HepG2 (cell line): ENCODE measurements around the gene SEMA6B. TPM values are rescaled to one million over a fixed set of nuclear protein-coding genes. Genes with fewer than 3 reads are reported as not detected.

Experiments
- HOXA3 ChIP-seq: sonication (generic); formaldehyde crosslinking; IDR thresholded peaks from 2 replicates; pipeline ENCODE4 v1.5.0; 2020; ENCODE audit warnings: missing genetic modification reagents
- IKZF4 ChIP-seq: sonication (generic); formaldehyde crosslinking; IDR thresholded peaks from 2 replicates; pipeline ENCODE4 v1.5.1; 2020; ENCODE audit warnings: borderline replicate concordance, mild to moderate bottlenecking, low read depth, missing genetic modification reagents; ENCODE audit errors: not compliant biosample characterization
- ISX ChIP-seq: sonication (generic); formaldehyde crosslinking; conservative IDR thresholded peaks from 2 replicates; pipeline ENCODE4 v1.5.0; 2020; ENCODE audit warnings: missing genetic modification reagents
- KDM4B ChIP-seq: sonication (generic); formaldehyde crosslinking; IDR thresholded peaks from 2 replicates; pipeline ENCODE4 v1.4.0; 2020; ENCODE audit warnings: missing genetic modification reagents
- MXD3 ChIP-seq: IDR thresholded peaks from 2 replicates; pipeline ENCODE4 v1.6.1; 2016; ENCODE audit warnings: mild to moderate bottlenecking, missing biosample characterization, missing genetic modification reagents
- NAIF1 ChIP-seq: sonication (generic); formaldehyde crosslinking; IDR thresholded peaks from 2 replicates; pipeline ENCODE4 v1.5.0; 2020; ENCODE audit warnings: mild to moderate bottlenecking, missing genetic modification reagents, borderline replicate concordance
- NONO ChIP-seq, 2 experiments: fragments of 450-650 bp in 1 of 2; sonication (generic) in 1 of 2; formaldehyde crosslinking in 1 of 2; IDR thresholded peaks in 1 of 2; conservative IDR thresholded peaks in 1 of 2; 2 replicates each; pipeline versions ENCODE4 v1.6.1 to v1.8.0; 2017 to 2022; ENCODE audit warnings: mild to moderate bottlenecking in 1 of 2, missing genetic modification reagents in 1 of 2, moderate library complexity in 1 of 2
- NR2C2 ChIP-seq: sonication (generic); formaldehyde crosslinking; IDR thresholded peaks from 2 replicates; pipeline ENCODE4 v1.4.0; 2020; ENCODE audit warnings: missing genetic modification reagents, mild to moderate bottlenecking, moderate library complexity, borderline replicate concordance
- PITX1 ChIP-seq: sonication (generic); formaldehyde crosslinking; IDR thresholded peaks from 2 replicates; pipeline ENCODE4 v1.5.1; 2020; ENCODE audit warnings: mild to moderate bottlenecking, missing genetic modification reagents
- POGK ChIP-seq: sonication (generic); formaldehyde crosslinking; conservative IDR thresholded peaks from 2 replicates; pipeline ENCODE4 v1.8.0; 2022; ENCODE audit warnings: mild to moderate bottlenecking, moderate library complexity, missing genetic modification reagents
- RELA ChIP-seq: sonication (generic); formaldehyde crosslinking; IDR thresholded peaks from 2 replicates; pipeline ENCODE4 v1.4.0; 2020; ENCODE audit warnings: missing genetic modification reagents
- RFX3 ChIP-seq: IDR thresholded peaks from 2 replicates; pipeline ENCODE4 v1.6.1; 2016; ENCODE audit warnings: missing biosample characterization, missing genetic modification reagents
- U2AF1 ChIP-seq: fragments of 200-400 bp; formaldehyde crosslinking; optimal IDR thresholded peaks from 2 replicates; pipeline ENCODE3; 2017; ENCODE audit warnings: mild to moderate bottlenecking, low read depth, low read length
- XBP1 ChIP-seq: sonication (generic); formaldehyde crosslinking; IDR thresholded peaks from 2 replicates; pipeline ENCODE4 v1.5.0; 2020; ENCODE audit warnings: missing genetic modification reagents
- ZNF234 ChIP-seq: sonication (generic); formaldehyde crosslinking; conservative IDR thresholded peaks from 2 replicates; pipeline ENCODE4 v1.5.1; 2020; ENCODE audit warnings: mild to moderate bottlenecking, missing genetic modification reagents
- ZNF318 ChIP-seq: sonication (generic); formaldehyde crosslinking; IDR thresholded peaks from 2 replicates; pipeline ENCODE4 v1.4.0; 2020; ENCODE audit warnings: mild to moderate bottlenecking, missing genetic modification reagents
- ZNF343 ChIP-seq: sonication (generic); formaldehyde crosslinking; IDR thresholded peaks from 2 replicates; pipeline ENCODE4 v1.4.0; 2020; ENCODE audit warnings: mild to moderate bottlenecking, missing genetic modification reagents
- ZNF44 ChIP-seq: sonication (generic); formaldehyde crosslinking; IDR thresholded peaks from 2 replicates; pipeline ENCODE4 v1.5.1; 2020; ENCODE audit warnings: mild to moderate bottlenecking, missing genetic modification reagents
- ZNF776 ChIP-seq: sonication (generic); formaldehyde crosslinking; IDR thresholded peaks from 2 replicates; pipeline ENCODE4 v1.4.0; 2020; ENCODE audit warnings: mild to moderate bottlenecking, missing genetic modification reagents
- ZNF790 ChIP-seq: sonication (generic); formaldehyde crosslinking; IDR thresholded peaks from 2 replicates; pipeline ENCODE4 v1.8.0; 2022; ENCODE audit warnings: missing genetic modification reagents, mild to moderate bottlenecking, borderline replicate concordance
- polyA plus RNA-seq, 8 experiments: library from polyadenylated mRNA; depleted of rRNA in 3 of 8; stranded (reverse) in 7 of 8; unstranded in 1 of 8; fragments of >200 nt; fragmentation: Illumina TruSeq in 4 of 8; extraction: Trizol in 4 of 8; gene quantifications; 2 replicates each; pipeline versions ENCODE4 v1.2.1 to v1.2.3, GENCODE V29; 2011 to 2016; ENCODE audit warnings: low read depth in 4 of 8, missing spikeins in 1 of 8, mixed read lengths in 1 of 8; ENCODE audit not compliant: insufficient read depth in 1 of 8
- total RNA-seq, 5 experiments: library from RNA; depleted of rRNA; stranded (reverse); fragments of >200 nt; fragmentation: Illumina TruSeq; extraction: Trizol; gene quantifications; 2 replicates each; pipeline ENCODE4 v1.2.3, GENCODE V29; 2016; ENCODE audit warnings: low read depth in 1 of 5

The SEMA6B gene
- total and polyA plus RNA-seq, 2 of the 13 experiments (the other 11 are each of a cell fraction or from before 2014, with no cell fraction given) = 45.5 to 67.1 TPM

- TF ChIP-seq RELA (CRISPR knock-in tag) (no peak), XBP1 (CRISPR knock-in tag) (no peak), NR2C2 (CRISPR knock-in tag) (peak; percentile 81), MXD3 (CRISPR knock-in tag) (peak; percentile 55; the same call in 1 of the 2 replicates), U2AF1 (no peak), ZNF776 (CRISPR knock-in tag) (peak; percentile 96), KDM4B (no peak; the same call in 1 of the 2 replicates), ZNF44 (no peak), HOXA3 (CRISPR knock-in tag) (peak; percentile 65; the same call in 1 of the 2 replicates), ZNF343 (CRISPR knock-in tag) (peak; percentile 76; the same call in 1 of the 2 replicates), POGK (CRISPR knock-in tag) (no peak; the same call in 1 of the 2 replicates), ZNF790 (no peak), ZNF318 (CRISPR knock-in tag) (no peak; the same call in 1 of the 2 replicates), NAIF1 (CRISPR knock-in tag) (no peak), RFX3 (CRISPR knock-in tag) (no peak), PITX1 (CRISPR knock-in tag) (peak; percentile 85), IKZF4 (CRISPR knock-in tag) (no peak), ZNF234 (CRISPR knock-in tag) (0 out of 2 replicates have a peak, but pooled peaks have one; percentile 49), ISX (CRISPR knock-in tag) (no peak), NONO (IDR thresholded peaks at IDR 0.05) (no peak), NONO (CRISPR knock-in tag; conservative IDR thresholded peaks at IDR 0.05) (peak; percentile 95)
These were observed 24.6 kb upstream of the SEMA6B start (continued) for GRCh38 chr19:4583961-4584669.
